HG02588 (cell line): Measurements from ENCODE around the gene BIN2.
A peak's percentile ranks its signal among the peaks of the same experiment; 100 is the strongest.
"Not testable (repeated sequence)": the region's sequence is repeated elsewhere in the genome, so short reads cannot be mapped to it uniquely, and the experiment has no call there.

Source experiments
- ATAC-seq: cut with Tn5 transposase; IDR thresholded peaks from one replicate; pipeline ENCODE4 v1.9.1; 2021; ENCODE audit warnings: mild to moderate bottlenecking, moderate library complexity; ENCODE audit not compliant: unreplicated experiment

The BIN2 gene

DNA sequence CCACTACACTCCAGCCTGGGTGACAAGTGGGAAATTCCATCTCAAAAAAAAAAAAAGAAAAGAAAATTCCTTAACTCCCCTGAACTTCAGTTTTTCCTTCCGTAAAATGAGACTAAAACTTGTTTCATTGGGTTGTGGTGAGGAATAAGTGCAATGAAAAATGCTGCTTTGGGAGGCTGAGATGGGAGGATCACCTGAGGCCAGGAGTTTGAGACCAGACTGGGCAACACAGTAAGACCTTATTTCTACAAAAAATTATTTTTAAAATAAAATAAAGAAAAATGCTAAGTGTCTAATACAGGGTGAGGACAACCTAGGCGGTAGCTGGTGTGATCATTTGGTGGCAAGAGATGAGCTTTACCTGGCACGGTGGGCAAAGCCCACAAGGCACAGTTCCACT lies 60.6 kb downstream of the BIN2 start:
- no peak for ATAC-seq

DNA sequence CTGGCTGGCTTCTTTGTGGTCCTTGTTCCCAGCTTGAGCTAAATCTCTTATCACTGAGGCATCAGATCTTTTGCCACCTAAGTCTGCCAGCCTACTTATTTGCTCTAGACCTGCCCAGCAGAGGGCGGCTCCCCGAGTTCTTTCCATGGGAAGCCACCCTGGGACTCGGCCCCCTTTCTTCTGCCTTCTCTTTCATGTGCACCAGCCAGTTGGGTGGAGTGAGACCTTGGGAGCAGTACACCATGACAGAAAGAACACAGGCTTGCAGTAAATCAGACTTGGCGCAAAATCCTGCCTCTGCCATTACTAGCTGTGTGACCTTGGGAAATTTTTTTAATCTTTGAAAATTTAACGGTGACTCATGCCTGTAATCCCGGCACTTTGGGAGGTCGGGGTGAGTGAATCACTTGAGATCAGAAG lies 61.2 kb downstream of the BIN2 start:
- no peak for ATAC-seq

DNA sequence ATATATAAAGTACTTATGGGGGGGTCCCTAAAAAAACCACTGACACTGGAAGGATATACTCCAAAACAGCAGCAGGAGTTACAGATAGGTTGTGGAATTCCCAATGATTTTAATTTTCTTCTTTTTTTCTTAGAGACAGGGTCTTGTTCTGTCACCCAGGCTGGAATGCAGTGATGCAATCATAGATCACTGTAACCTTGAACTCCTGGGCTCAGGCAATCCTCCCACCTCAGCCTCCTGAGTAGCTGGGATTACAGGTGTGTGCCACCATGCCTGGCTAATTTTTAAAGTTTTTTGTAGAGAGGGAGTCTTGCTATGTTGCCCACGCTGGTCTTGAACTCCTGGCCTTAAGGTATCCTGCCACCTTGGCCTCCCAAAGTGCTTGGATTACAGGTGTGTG lies 64.4 kb downstream of the BIN2 start:
- ATAC-seq, result not testable (repeated sequence)

DNA sequence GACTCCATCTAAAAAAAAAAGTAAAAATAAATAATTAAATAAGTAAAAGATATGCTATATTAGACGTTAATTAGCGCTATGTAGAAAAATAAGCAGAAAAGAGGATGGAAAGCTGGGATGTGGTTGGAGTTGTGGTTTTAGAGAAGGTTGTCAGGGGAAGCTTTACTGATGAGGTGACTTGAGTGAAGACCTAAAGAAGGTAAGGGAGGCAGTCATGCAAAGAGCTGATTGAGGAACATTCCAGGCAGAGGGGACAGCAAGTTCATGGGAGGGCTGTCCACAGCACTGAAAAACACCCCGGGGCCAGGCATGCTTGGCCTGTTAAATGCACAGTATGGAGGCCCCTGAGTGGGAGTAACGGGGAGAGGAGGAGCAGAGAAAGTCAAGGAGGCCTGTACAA lies 69.4 kb downstream of the BIN2 start:
- no peak for ATAC-seq

DNA sequence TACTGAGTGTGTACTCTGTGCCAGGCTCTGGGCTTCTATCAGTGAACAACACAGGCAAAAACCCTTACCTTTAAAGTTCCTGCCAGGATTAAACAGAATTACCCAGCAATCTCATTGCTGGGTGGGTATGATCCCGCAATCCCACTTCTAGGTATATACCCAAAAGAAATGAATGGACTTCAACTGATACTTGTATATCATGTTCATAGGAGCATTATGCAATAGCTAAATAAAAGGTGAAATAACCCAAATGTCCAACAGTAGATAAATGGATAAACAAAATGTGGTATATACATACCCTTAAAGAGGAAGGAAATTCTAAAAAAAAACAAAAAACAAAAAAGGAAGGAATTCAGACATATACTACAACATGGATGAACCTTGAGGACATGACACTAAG lies 70.7 kb downstream of the BIN2 start:
- ATAC-seq, result no peak

DNA sequence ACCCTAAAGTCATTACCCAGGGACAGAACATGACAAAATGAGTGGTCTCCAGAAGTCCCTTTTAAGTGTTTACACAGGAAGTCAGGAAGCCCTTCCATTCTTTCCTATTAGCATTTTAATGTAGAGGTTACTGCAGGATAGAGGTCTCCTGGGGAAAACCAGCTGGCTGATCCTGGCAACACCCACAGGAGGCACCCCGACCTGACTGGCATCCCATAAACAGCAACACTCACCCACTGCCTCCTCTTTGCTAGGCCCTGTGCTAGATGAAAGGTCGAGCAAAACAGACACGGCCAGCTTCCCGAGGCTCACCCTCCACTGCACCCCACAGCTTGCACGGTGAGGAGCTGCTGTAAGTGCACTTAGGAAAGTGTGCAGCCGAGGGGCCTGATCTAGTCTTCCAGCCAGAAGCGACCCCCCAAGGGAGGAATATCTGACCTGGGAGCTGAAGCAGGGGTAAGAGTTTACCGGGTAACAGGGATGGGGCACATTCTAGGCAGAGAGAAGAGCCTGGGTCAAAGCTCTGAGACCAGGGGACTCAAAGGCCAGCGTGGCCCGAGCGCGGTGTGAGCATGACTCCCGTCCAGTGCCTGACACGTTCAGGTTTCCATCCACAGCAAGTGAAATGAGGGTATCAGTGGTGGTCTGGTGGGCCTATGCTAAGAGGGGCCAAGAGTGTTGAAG lies 76.3 kb downstream of the BIN2 start:
- ATAC-seq, result no peak

DNA sequence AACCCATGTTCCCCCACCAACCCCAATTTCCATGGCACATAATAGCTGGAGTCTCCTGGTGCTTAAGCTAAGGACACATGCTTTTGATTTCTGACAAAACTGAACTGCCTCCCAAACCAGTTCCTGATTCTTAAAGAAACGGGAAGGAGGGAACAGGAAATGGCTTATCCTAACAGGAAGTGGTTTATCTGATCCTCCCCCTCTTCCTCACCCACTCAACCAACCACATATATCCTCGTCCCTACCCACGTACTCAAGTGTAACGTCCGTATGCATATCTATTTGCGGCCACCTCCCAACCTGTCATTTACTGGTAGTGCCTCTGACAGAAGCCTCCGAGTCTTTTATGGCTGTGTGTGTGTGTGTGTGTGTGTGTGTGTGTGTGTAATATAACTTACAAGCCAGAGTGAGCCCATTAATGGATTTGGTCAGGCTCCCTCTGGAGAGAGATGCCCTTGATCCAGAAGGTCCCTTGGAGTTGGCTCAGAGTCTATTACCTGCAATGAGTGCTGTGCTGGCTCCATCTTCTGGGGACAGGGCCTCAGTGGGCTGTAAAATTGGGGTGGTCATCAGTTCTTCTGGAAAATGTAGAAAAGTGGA lies 77.6 kb downstream of the BIN2 start:
- ATAC-seq, result no peak

DNA sequence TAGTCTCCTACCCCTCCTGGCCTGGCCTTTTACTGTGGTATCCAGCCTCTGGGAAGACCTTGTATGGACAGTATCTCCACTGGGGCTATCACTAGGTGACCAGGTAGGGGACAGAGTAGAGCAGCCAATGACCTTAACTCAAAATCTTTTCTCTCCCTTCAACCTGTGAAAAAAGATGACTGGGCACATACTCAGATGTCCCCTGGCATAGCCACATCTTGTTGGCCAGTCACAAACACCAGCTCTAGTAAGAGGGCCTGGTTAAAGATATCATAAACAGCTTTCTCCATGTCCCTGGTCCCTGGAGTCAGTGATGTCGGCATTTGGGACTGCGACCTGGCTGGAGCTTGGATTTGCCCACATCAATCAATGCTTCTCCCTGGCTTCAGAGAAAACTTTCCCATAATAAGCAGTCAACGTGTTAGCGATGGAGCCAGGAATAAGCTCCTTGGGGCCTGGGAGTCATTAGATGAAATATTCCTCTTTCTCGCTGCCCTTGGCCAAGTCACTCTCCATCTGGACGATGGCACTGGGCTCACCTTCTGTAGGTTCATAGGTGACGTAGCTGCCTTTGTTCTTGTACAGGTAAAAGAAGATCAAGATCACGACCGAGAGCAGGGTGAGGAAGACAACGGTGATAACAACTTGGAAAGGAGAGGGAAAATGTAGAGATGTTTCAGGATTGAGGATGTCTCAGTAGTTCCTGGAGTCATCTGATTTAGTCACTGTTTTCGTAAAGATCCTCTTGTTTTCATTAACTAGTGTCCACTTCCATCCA lies 78.3 kb downstream of the BIN2 start:
- no peak for ATAC-seq

DNA sequence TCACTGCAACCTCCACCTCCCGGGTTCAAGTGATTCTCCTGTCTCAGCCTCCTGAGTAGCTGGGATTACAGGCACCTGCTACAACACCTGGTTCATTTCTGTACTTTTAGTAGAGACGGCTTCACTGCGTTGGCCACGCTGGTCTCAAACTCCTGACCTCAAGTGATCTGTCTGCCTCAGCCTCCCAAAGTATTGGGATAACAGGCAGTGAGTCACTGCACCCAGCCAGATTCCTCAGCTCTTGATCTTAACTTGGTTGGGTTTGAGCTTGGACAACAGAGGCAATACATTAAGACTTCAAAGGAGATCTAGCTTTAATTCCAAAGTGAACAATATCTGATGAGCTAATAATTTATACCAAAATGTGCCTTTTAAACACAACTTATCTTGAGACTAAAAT lies 79.7 kb downstream of the BIN2 start:
- ATAC-seq, result no peak

DNA sequence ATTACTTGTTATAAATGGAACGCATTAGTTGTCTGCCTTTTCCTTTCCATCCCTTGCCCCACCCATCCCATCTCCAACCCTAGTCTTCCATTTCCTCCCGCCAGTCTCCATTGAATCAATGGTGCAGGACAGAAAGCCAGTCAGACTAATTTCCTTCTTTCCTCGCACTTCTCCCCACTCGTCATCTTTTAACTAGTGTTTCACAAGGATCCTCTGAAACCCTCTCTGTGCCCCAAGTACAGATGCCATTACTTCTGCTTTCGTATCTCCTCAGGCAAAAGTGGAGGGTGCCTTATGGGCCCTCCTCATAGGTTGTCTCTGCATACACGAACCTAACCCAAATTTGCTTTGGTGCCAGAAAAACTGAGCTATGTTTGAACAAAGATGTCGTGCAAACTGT lies 81.1 kb downstream of the BIN2 start:
- no peak for ATAC-seq

DNA sequence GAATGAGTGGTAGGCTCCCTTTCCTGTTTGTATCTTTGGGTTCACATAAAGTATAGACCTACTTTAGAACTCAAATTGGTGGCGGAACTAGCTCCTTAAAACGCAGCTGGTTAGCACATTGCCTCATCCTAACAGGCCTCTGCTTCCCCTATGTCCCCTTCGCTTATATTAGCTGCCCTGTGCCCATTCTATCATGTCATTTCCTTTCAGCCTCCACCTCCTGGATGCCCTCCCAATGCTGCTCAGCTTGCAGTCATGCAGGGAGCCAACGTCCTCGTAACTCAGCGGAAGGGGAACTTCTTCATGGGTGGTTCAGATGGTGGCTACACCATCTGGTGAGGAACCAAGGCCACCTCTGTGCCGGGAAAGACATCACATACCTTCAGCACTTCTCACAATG lies 81.9 kb downstream of the BIN2 start:
- ATAC-seq, result no peak

DNA sequence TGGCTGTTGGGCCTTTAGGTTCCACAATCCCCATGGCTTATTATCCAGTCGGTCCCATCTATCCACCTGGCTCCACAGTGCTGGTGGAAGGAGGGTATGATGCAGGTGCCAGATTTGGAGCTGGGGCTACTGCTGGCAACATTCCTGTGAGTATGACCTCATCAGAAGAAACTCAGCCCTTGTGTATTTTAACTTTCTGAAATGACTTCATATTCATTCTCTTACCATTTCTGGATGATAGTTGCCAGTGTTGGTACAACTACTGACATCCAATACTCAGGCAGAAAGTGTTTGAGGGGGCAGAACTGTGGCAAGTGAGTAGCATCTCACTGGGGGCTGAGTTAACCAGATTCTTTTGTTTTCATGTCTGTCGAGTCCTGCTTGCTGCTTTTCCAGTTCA lies 83.0 kb downstream of the BIN2 start:
- no peak for ATAC-seq

DNA sequence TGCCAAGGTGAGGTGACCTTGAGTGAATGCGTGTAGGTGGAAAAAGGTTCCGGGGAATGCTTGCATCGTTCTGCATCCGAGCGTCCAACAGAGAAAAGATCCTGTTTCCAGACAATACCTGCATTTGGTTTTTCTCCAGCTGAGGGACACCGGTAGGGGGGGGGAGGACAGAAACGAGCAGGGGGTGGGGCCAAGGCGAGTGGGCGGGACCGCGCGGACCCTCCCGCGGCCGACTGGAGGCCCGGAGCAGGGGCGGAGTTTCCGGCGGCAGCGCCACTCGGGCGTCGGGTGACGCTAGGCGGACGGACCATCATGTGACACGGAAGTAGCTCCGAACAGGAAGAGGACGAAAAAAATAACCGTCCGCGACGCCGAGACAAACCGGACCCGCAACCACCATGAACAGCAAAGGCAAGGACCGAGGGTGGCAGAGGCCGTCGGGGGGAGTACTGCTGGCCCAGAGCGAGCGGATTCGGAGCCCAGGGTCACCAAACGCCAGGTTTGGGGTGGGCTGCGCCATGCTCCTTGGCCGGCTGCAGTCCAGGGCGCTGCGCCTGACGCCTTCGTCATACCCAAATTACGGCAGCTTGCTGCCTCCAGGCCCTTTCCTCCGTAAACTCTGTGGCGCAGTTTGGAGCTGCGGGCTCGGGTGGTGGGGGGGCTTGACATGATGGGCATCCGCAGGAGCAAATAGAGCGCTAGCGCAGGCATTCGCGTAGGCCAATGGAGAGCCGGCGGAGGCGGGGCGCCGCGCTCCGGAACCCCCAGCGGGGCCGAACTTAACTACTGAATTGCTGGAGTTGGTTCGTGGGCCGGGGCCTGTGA lies 85.3 kb downstream of the BIN2 start, which contains the start of gene DAZAP2:
TSS of gene DAZAP2 (plus strand) at position 317 of the 825 bp plus-strand sequence. CDS start at position 399, 82 bp downstream.
- peak; percentile 90 for ATAC-seq

DNA sequence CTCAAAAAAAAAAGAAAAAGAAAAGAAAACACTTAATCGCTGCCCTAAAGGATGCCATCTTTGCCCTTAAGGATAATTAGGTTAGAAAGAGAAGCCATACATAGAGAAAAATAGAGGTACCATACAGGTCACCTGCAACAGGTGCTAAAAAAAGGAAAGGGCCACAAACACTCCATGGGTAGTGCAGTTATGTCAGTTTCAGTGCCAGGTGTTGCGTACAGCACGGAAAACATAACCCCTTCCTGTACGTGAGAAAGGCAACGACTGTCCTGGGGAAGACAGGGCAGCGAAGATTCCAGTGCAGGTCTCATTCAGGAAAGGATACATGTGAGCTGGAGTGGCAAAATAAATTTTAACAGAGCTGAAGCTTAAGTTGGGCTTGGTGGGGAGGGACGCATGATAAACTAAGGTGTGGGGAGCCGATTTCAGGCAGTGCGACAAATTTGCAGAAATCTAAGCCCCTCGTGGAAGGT lies 85.9 kb downstream of the BIN2 start:
- ATAC-seq, result no peak

DNA sequence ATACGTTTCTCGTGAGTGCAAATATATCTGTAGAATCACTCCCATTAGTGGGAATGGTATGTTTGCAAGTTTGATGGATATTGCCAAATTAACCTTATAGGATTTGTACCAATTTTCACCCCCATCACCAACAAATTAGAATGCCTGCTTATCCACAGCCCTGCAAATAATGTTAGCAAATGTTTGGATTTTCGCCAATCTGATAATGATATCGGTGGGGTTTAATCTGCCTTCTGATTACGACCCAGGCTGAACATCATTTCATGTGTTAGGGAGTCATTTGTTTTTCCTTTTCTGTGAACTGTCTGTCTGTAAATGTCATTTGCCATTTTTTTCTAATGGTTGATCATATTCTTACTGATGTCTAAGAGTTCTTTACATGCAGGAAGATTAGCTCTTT lies 89.4 kb downstream of the BIN2 start:
- no peak for ATAC-seq

DNA sequence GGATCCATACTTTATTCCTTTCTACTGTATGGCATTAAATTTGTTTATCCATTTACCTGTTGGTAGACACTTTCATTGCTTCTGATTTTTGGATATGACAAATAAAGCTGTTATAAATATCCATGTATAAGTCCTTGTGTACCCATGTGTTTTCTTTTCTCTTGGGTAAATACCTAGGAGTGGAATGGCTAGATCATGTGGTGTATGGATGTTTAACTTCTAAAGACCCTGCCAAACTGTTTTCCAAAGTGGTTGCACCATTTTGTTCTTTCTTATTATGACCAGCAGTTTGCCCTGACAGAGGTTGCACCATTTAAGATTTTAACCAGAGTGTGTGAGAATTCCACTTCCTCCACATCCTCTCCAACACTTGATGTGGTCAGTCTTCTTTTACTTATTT lies 91.3 kb downstream of the BIN2 start:
- no peak for ATAC-seq
